GM13977 (cell line): ENCODE data around the gene ZACN.

Experiments used
- DNase-seq: peaks from one replicate; pipeline ENCODE4 v3.0.0; 2012; ENCODE audit warnings: low spot score
- CTCF ChIP-seq: IDR thresholded peaks from 2 replicates; pipeline ENCODE4 v1.5.1; 2012; ENCODE audit warnings: mild to moderate bottlenecking, control low read depth; ENCODE audit not compliant: insufficient read depth; ENCODE audit errors: extremely low read depth, missing control alignments
- in situ Hi-C: fragments of 300-500 bp; cut with MboI; formaldehyde crosslinking; loops from one replicate; pipeline ENCODE4 v1.12.0; 2022; ENCODE audit warnings: low sequenced_read_pairs, low pct_unique_long_range_greater_than_20kb, mixed read lengths, inconsistent platforms; ENCODE audit not compliant: unreplicated experiment

ZACN gene

GRCh38 chr17:76079535-76079955 is 563 bp downstream of the ZACN start:
- DNase-seq, result no peak
- in situ Hi-C loops, result no loop called here
- no peak for TF ChIP-seq CTCF

GRCh38 chr17:76079956-76080767 is 1.2 kb downstream of the ZACN start:
- in situ Hi-C loops, result no loop called here
- no peak for TF ChIP-seq CTCF
- DNase-seq, result no peak

GRCh38 chr17:76080768-76081287 is 1.8 kb downstream of the ZACN start:
- in situ Hi-C loops, result no loop called here
- no peak for DNase-seq
- no peak for TF ChIP-seq CTCF

- in situ Hi-C loops, result no loop called here
- TF ChIP-seq CTCF, result no peak
- no peak for DNase-seq
These were observed 2.6 kb downstream of the ZACN start for GRCh38 chr17:76081295-76082210.

GRCh38 chr17:76082326-76083251 is 3.6 kb downstream of the ZACN start:
- in situ Hi-C loops, result no loop called here
- TF ChIP-seq CTCF, result no peak
- DNase-seq, result no peak

- DNase-seq, result no peak
- no peak for TF ChIP-seq CTCF
- in situ Hi-C loops, result no loop called here
These were observed 4.7 kb downstream of the ZACN start for GRCh38 chr17:76083536-76084182.
